Measurements from ENCODE around the gene SV2B.

SV2B gene

GRCh38 chr15:91196768-91197167 lies 96.7 kb downstream of the SV2B start:
- no peak for DNase-seq

DNA sequence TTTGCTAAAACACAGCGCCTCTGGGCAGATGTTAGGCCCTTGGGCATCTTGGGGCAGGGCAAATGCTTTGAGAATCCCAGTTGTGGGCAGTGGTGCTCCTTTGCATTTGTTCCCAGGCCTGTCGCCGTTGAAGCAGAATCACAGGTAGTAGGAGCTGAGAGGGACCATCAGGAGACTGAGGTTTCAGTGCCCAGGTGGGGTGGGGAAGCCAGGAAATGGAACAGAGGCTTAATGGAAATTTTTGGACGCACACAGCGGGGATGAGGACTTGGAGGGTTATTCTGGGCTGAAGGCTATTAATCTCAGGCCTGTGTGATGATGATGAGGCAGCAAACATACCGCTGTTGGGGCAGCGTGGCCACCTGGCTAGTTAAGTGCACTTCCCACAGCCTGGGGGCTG lies 99.5 kb downstream of the SV2B start:
- no peak for DNase-seq

DNA sequence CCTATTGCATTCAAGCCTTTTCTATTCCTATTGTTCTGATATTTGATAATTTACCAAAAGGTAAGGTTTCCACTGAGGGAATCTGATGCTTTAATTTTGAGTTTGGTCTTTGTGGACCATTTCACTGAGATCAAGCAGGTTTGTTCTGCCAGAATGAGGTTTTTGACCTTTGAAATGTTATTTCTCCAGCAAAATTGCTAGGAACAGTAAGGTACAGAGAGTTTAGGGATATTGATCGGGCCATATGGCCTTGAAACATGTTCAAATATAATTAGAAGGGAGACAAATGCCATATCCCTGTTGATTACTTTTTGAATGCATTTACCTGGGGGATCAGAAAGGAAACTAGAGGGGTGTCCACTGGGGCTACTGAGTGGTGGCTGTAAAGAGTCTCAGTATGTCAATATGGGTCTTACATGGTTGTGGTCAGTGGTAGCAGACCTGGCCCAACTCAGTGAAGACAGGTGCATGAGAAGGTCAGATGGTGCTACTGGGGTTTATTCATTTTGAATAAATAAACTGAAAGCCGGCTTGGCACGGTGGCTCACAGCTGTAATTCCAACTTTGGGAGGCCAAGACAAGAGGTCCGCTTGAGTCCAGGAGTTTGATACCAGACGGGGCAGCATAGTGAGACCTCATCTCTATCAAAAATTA lies 100.2 kb downstream of the SV2B start:
- no peak for DNase-seq

GRCh38 chr15:91202510-91203102 lies 102.5 kb downstream of the SV2B start:
- DNase-seq, result no peak

DNA sequence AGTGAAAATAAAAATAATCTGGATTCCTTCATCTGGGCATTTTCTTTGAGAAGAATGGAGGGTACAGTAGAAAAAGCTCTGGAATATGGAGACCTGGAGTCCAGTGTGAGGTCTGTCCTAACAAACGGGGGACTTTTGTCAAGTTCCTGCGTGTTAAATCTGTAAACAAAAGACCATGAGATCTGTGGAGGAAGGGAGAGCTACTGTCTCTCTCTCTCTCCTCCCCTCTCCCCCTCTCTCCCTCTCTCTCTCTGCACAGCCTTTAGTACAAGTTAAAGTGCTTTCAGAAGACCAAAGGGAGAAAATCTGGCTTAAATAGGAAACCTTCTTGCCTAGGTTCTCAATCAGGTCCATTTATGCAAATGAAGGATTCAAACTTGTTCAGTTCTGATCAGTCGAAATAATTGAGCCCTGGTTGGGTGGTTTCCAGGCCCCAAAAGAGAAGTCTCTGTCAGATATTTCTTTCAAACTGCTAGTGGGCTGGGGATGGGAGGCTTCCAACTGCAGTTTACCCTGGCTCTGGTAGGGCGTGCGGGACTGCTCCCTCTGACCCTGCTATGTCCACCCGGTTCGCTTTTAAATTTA lies 103.7 kb downstream of the SV2B start:
- DNase-seq, result no peak

DNA sequence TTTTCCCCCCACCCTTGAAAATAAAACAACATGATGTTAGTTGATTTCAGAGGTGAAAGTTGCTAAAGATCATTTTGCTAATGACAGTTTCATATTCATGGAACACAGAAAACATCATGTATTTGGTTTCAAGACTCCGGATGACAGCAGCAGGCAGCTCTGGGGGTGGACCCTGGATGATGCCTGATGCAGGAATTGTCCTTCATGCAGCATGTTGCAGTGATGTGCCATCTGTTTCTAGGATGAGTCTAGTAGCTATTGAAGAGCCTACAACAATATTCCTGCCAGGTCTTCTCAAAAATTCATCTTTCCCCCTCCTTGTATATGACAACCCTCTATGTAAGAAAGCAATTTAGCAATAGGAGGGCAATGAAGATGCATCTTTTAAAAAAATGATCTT lies 108.3 kb downstream of the SV2B start:
- no peak for DNase-seq

DNA sequence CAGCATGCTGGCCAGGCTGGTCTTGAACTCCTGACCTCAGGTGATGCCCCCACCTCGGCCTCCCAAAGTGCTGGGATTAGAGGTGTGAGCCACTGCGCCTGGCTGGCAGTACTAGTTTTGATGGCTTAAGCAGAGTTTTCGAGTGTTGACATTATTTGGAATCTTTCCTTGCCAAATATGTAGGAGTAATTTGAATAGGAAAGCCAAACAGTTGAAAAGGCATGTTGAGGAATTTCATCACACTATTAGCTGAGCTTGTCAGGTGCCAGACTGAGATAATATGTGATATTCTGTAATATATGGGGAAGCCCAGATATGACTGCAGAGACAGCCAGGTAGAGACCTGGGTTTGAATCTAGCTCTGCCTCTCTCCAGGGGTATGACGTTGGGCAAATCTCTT lies 109.3 kb downstream of the SV2B start:
- no peak for DNase-seq

DNA sequence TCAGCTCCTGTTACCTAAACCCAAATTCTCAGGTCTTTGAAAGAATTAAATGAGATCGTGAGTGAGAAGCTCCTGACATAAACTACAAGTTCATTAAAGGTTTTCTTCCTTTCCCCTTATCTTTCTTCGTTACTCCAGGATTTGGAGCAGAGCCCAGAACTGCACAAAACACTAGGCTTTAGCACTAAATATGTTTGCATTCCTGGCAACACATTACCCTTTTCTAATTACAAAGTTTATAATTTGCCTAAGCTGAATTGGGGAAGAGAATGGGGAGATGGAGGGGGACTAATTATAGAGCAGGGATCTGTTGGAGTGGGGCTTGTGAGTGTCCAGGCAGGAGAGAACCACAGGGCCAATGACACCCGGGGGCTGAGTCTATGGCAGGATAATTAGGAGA lies 109.7 kb downstream of the SV2B start:
- DNase-seq, result no peak

- DNase-seq, result no peak
These were observed 114.9 kb downstream of the SV2B start for GRCh38 chr15:91214675-91215590.

DNA sequence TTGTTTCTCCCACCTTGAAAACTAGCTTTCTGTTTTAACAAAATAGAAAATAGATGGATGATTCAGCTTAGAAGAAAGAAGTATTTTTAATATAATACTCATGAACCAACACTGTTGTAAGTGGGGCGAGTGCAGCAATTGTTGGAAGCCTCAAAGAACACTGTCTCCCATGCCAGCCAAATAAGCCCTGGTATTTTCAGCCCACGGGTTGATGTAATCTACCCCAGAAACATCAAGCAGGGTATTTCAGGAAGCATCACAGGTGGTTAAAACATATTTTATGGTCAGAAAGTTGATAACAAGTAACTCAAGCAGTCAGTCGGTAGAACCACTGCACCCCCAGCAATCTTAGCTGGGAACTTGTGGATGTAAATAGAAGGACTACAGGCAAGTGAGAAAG lies 115.9 kb downstream of the SV2B start:
- DNase-seq, result no peak

- DNase-seq, result no peak
These were observed 119.1 kb downstream of the SV2B start for GRCh38 chr15:91219206-91219605.

GRCh38 chr15:91222052-91222451 lies 122.0 kb downstream of the SV2B start:
- DNase-seq, result no peak

- DNase-seq, result no peak
These were observed 123.8 kb downstream of the SV2B start for GRCh38 chr15:91223863-91224262.

GRCh38 chr15:91224755-91225380 lies 124.8 kb downstream of the SV2B start:
- no peak for DNase-seq

DNA sequence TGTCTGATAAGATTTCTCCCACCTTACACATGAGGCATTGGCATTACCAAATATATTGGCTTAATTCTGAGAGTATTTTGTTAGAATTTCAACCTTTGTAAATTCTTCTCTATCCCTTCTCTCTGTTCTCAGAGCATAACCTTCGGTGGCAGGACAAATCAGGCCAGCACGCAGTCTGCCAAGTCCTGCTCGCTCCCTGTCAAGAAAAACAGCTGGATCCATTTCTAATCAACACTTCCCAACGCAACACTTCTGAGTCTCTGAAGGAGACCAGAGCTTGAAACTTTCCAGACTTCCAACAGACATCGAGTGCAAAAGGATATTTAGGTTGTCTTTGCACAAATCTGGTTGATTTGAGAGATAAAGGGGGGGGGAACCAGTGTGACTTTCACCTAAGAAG lies 125.7 kb downstream of the SV2B start:
- no peak for DNase-seq

GRCh38 chr15:91227117-91227516 lies 127.1 kb downstream of the SV2B start:
- no peak for DNase-seq

GRCh38 chr15:91227766-91228165 lies 127.7 kb downstream of the SV2B start:
- no peak for DNase-seq

DNA sequence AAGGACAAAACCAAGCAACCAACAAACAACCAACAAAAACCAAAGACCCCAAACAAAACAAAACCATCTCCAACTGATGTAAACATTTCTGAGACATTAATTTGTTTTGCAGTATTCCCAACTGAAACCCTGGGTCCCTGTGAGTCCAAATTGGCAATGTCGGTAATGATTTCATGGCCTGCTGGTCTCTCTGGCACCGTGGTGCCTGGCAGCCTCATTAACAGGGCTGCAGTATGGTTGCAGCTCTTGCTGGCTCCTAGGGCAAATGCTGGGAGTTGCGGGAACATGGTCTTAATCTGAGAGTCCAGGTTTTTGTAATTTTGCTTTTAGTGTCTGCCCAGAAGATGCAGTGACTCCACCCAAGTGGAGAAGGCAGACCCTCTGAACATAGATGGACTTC lies 128.3 kb downstream of the SV2B start:
- no peak for DNase-seq

GRCh38 chr15:91228890-91229289 lies 128.8 kb downstream of the SV2B start:
- no peak for DNase-seq

DNA sequence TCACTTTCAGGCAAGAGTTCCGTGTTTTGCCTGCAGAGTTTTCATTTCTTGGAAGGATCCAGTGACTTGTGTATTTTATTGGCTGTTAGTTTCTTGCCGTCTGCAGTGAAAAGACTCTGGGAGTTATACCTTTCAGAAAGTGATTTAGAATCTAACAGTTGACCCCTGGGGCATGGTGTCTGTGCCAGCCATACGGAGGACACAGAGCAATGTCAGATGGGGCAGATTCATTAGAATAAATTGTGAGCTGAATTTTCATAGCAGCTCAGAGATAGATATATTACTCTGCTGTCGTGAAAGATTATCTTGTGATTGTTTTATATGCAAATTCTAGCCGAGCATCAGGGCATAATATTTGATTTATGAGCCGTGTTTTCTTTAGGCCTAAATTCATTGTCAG lies 131.6 kb downstream of the SV2B start:
- DNase-seq, result no peak

DNA sequence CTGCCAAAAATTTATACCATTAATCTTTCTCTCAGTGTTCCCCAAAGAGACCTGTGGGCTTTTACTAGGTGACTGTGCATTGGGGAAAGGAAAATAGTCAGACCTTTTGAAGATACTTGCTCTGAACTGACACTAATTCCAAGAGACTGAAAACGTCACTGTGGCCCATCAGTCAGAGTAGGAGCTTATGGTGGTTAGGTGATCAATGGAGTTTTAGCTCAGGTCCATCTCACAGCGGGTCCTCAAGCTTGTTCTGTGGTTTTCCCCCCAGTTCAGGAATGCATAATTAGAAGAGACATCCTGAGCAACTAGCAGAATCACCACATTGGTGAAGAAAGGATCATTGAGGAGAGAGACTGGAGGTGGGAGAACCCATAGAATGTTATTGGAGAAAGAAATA lies 134.7 kb downstream of the SV2B start:
- no peak for DNase-seq

DNA sequence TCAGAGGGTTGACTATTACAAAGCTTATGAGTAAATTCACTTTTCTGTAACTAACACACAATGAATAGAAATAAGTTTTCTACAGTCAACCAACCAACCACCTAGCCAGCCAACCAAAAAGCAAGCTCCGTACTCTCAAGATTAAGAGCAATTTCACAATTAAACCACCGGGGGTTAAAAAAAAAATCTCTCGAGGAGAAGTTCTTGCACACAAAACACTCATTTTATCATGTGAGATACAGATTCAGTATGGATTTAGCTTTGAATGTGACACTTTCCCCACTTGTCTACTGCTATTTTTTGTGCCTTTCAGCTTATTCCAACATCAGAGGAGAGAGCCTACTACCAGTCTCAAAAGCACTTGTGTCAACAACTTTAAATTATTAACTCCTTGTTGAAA lies 135.3 kb downstream of the SV2B start:
- no peak for DNase-seq

DNA sequence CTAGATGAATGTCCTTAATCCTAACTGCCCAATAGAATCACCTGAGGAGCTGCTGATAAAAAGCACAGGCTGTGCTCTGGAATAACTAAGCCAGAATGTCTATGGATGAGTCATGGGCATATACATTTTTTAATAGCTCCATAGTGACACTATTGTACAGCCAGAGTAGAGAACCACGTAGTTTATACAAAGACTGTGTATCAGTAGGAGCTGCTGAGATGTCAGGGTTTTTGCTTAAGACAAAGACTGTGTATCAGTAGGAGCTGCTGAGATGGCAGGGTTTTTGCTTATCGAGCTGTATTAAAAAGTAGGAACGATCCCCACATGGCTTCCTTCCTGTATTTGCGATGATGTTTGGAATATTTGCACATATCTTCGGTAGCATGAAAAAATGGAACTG lies 137.4 kb downstream of the SV2B start:
- DNase-seq, result no peak

All from bone marrow (tissue), 2 donors.